SK-N-SH treated with all-trans-retinoic acid at 6 μM for 48 hours (cell line): ENCODE measurements around the gene DOK4.

ENCODE experiments used
- ATAC-seq: fragments of 200-7000 bp; cut with Tn5 transposase; 3 replicates; pipeline ENCODE4 v1.9.1; 2020; ENCODE audit warnings: mild to moderate bottlenecking, moderate library complexity
- ARNTL ChIP-seq: fragments of 450-650 bp; formaldehyde crosslinking; IDR thresholded peaks from 2 replicates; pipeline ENCODE4 v1.5.0; 2020; ENCODE audit warnings: low read depth, mild to moderate bottlenecking, moderate library complexity, borderline replicate concordance
- CSDC2 ChIP-seq: fragments of 250-450 bp; sonication (Bioruptor Pico); IDR thresholded peaks from 2 replicates; pipeline ENCODE4 v1.5.0; 2020; ENCODE audit warnings: mild to moderate bottlenecking, moderate library complexity
- CSRNP3 ChIP-seq: fragments of 250-450 bp; sonication (Bioruptor Pico); IDR thresholded peaks from 2 replicates; pipeline ENCODE4 v1.5.1; 2021; ENCODE audit warnings: mild to moderate bottlenecking, moderate library complexity
- ESRRG ChIP-seq: fragments of 250-450 bp; sonication (Bioruptor Pico); IDR thresholded peaks from 2 replicates; pipeline ENCODE4 v1.6.1; 2021; ENCODE audit warnings: mild to moderate bottlenecking
- GLIS3 ChIP-seq: fragments of 250-450 bp; sonication (Bioruptor Pico); IDR thresholded peaks from 2 replicates; pipeline ENCODE4 v1.5.0; 2020; ENCODE audit warnings: mild to moderate bottlenecking, moderate library complexity
- OSR1 ChIP-seq: fragments of 250-450 bp; sonication (Bioruptor Pico); IDR thresholded peaks from 2 replicates; pipeline ENCODE4 v1.8.0; 2022; ENCODE audit warnings: moderate library complexity, mild to moderate bottlenecking, inconsistent platforms
- PATZ1 ChIP-seq: fragments of 250-450 bp; sonication (Bioruptor Pico); IDR thresholded peaks from 2 replicates; pipeline ENCODE4 v1.8.0; 2020; ENCODE audit warnings: mild to moderate bottlenecking, moderate library complexity, borderline replicate concordance
- PPARA ChIP-seq: fragments of 250-450 bp; sonication (Bioruptor Pico); IDR thresholded peaks from 2 replicates; pipeline ENCODE4 v1.5.0; 2020; ENCODE audit warnings: mild to moderate bottlenecking, borderline replicate concordance
- RARB ChIP-seq: fragments of 250-450 bp; sonication (Bioruptor Pico); IDR thresholded peaks from 2 replicates; pipeline ENCODE4 v1.8.0; 2021; ENCODE audit warnings: mild to moderate bottlenecking, moderate library complexity
- SNAI2 ChIP-seq: fragments of 250-450 bp; sonication (Bioruptor Pico); IDR thresholded peaks from 2 replicates; pipeline ENCODE4 v1.5.0; 2020; ENCODE audit warnings: mild to moderate bottlenecking, moderate library complexity
- TCF4 ChIP-seq: fragments of 250-450 bp; sonication (Bioruptor Pico); IDR thresholded peaks from 2 replicates; pipeline ENCODE4 v1.8.0; 2021; ENCODE audit warnings: mild to moderate bottlenecking, moderate library complexity, borderline replicate concordance
- ZC3H10 ChIP-seq: fragments of 250-450 bp; sonication (Bioruptor Pico); IDR thresholded peaks from 2 replicates; pipeline ENCODE4 v1.5.1; 2021; ENCODE audit warnings: mild to moderate bottlenecking, moderate library complexity
- ZFP3 ChIP-seq: fragments of 250-450 bp; sonication (Bioruptor Pico); IDR thresholded peaks from 2 replicates; pipeline ENCODE4 v1.5.0; 2020; ENCODE audit warnings: mild to moderate bottlenecking, moderate library complexity
- ZFP30 ChIP-seq: fragments of 450-650 bp; formaldehyde crosslinking; IDR thresholded peaks from 2 replicates; pipeline ENCODE4 v1.5.0; 2022; ENCODE audit warnings: mild to moderate bottlenecking, moderate library complexity
- ZNF565 ChIP-seq: fragments of 450-650 bp; formaldehyde crosslinking; conservative IDR thresholded peaks from 2 replicates; pipeline ENCODE4 v1.5.0; 2020; ENCODE audit warnings: low read depth, mild to moderate bottlenecking, moderate library complexity
- ZNF70 ChIP-seq: fragments of 450-650 bp; formaldehyde crosslinking; IDR thresholded peaks from 2 replicates; pipeline ENCODE4 v1.5.0; 2020; ENCODE audit warnings: mild to moderate bottlenecking, moderate library complexity
- ZNF8 ChIP-seq: fragments of 450-650 bp; formaldehyde crosslinking; IDR thresholded peaks from 2 replicates; pipeline ENCODE4 v1.5.0; 2020; ENCODE audit warnings: mild to moderate bottlenecking, moderate library complexity
- TF ChIP-seq, protein P1 (sequence below): fragments of 250-450 bp; sonication (Bioruptor Pico); IDR thresholded peaks from 2 replicates; pipeline ENCODE4 v1.5.0; 2020; ENCODE audit warnings: mild to moderate bottlenecking, moderate library complexity
- TF ChIP-seq, protein P2 (sequence below): fragments of 250-450 bp; sonication (Bioruptor Pico); IDR thresholded peaks from 2 replicates; pipeline ENCODE4 v1.8.0; 2021; ENCODE audit warnings: low read depth, mild to moderate bottlenecking, moderate library complexity, borderline replicate concordance

DOK4 gene

GRCh38 chr16:57518520-57518919 is 32.2 kb upstream of the DOK4 start (continued):
- TF ChIP-seq PPARA (CRISPR knock-in tag) (no peak), PATZ1 (CRISPR knock-in tag) (no peak)

GRCh38 chr16:57517397-57518367 is 31.4 kb upstream of the DOK4 start:
- TF ChIP-seq TCF4 (CRISPR knock-in tag) (no peak), PATZ1 (CRISPR knock-in tag) (no peak), SNAI2 (CRISPR knock-in tag) (no peak)

DNA sequence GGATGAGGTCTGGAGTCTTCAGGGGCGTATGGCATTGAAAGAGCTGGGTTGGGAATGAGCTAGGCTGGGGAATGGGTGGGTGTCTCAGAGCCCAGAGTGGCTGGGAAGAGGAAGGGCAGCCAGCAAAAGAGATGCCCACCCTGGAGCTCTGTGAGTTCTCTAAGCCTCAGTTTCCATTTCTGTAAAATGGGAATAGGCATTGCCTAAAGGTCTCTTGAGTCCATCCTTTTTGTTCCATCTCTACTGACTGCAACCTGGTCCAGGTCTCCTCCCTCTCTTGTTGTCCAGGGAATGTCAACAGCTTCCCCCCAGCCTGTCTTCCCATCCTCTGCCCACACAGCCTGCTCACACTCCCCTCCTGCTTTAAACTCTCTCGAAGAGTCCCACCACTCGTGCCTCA is 30.5 kb upstream of the DOK4 start:
- no peak for TF ChIP-seq CSRNP3 (CRISPR knock-in tag)
- no peak for TF ChIP-seq CSDC2
- no peak for TF ChIP-seq GLIS3 (CRISPR knock-in tag)
- TF ChIP-seq, protein P1, sequence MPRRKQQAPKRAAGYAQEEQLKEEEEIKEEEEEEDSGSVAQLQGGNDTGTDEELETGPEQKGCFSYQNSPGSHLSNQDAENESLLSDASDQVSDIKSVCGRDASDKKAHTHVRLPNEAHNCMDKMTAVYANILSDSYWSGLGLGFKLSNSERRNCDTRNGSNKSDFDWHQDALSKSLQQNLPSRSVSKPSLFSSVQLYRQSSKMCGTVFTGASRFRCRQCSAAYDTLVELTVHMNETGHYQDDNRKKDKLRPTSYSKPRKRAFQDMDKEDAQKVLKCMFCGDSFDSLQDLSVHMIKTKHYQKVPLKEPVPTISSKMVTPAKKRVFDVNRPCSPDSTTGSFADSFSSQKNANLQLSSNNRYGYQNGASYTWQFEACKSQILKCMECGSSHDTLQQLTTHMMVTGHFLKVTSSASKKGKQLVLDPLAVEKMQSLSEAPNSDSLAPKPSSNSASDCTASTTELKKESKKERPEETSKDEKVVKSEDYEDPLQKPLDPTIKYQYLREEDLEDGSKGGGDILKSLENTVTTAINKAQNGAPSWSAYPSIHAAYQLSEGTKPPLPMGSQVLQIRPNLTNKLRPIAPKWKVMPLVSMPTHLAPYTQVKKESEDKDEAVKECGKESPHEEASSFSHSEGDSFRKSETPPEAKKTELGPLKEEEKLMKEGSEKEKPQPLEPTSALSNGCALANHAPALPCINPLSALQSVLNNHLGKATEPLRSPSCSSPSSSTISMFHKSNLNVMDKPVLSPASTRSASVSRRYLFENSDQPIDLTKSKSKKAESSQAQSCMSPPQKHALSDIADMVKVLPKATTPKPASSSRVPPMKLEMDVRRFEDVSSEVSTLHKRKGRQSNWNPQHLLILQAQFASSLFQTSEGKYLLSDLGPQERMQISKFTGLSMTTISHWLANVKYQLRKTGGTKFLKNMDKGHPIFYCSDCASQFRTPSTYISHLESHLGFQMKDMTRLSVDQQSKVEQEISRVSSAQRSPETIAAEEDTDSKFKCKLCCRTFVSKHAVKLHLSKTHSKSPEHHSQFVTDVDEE, result no peak
- TF ChIP-seq ZNF565, result no peak
- TF ChIP-seq, protein P2, sequence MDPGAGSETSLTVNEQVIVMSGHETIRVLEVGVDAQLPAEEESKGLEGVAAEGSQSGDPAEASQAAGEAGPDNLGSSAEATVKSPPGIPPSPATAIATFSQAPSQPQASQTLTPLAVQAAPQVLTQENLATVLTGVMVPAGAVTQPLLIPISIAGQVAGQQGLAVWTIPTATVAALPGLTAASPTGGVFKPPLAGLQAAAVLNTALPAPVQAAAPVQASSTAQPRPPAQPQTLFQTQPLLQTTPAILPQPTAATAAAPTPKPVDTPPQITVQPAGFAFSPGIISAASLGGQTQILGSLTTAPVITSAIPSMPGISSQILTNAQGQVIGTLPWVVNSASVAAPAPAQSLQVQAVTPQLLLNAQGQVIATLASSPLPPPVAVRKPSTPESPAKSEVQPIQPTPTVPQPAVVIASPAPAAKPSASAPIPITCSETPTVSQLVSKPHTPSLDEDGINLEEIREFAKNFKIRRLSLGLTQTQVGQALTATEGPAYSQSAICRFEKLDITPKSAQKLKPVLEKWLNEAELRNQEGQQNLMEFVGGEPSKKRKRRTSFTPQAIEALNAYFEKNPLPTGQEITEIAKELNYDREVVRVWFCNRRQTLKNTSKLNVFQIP (CRISPR knock-in tag), result no peak
- no peak for TF ChIP-seq ESRRG (CRISPR knock-in tag)
- no peak for TF ChIP-seq RARB (CRISPR knock-in tag)
- TF ChIP-seq ZNF8 (CRISPR knock-in tag), result no peak
- TF ChIP-seq ZFP30 (CRISPR knock-in tag), result no peak
- TF ChIP-seq PPARA (CRISPR knock-in tag), result no peak
- TF ChIP-seq OSR1, result no peak
- no peak for ATAC-seq

More at GRCh38 chr16:57517397-57518367, 31.4 kb upstream of the DOK4 start:
- ATAC-seq, result no peak

GRCh38 chr16:57516176-57516725 is 30.0 kb upstream of the DOK4 start:
- no peak for ATAC-seq
- TF ChIP-seq, protein P2 (CRISPR knock-in tag), result no peak
- TF ChIP-seq SNAI2 (CRISPR knock-in tag) (no peak), GLIS3 (CRISPR knock-in tag) (no peak), CSDC2 (no peak), ZNF70 (CRISPR knock-in tag) (no peak), ZNF565 (no peak), OSR1 (no peak), ARNTL (CRISPR knock-in tag) (no peak), RARB (CRISPR knock-in tag) (no peak), CSRNP3 (CRISPR knock-in tag) (no peak), ZFP3 (CRISPR knock-in tag) (no peak), ZNF8 (CRISPR knock-in tag) (no peak), ZC3H10 (no peak), ESRRG (CRISPR knock-in tag) (no peak)
